IgD-negative memory B cell (primary cell): ENCODE data around the gene ATP8A2. TPM values are rescaled to one million over a fixed set of nuclear protein-coding genes. Genes with fewer than 3 reads are reported as not detected.
"Not testable (repeated sequence)": the region's sequence is repeated elsewhere in the genome, so short reads cannot be mapped to it uniquely, and the experiment has no call there.

Experiments used
- H3K27ac Mint-ChIP-seq, 3 donors: one replicate each; pipeline ENCODE4 v1.8.0; 2020 to 2022; ENCODE audit warnings: mild to moderate bottlenecking in 3 of 3, mixed read lengths in 3 of 3, moderate library complexity in 1 of 3
- H3K27me3 Mint-ChIP-seq: one replicate; pipeline ENCODE4 v1.8.0; 2021; ENCODE audit warnings: mixed read lengths
- H3K36me3 Mint-ChIP-seq: one replicate; pipeline ENCODE4 v1.8.0; 2020; ENCODE audit warnings: mild to moderate bottlenecking, mixed read lengths
- H3K4me1 Mint-ChIP-seq, 3 donors: one replicate each; pipeline ENCODE4 v1.8.0; 2020 to 2022; ENCODE audit warnings: mixed read lengths in 3 of 3, mild to moderate bottlenecking in 1 of 3
- H3K4me3 Mint-ChIP-seq, 4 donors: one replicate each; pipeline ENCODE4 v1.8.0; 2020 to 2022; ENCODE audit warnings: mild to moderate bottlenecking in 4 of 4, mixed read lengths in 4 of 4, moderate library complexity in 3 of 4
- H3K9me3 Mint-ChIP-seq, 3 donors: one replicate each; pipeline ENCODE4 v1.8.0; 2020 to 2021; ENCODE audit warnings: mixed read lengths in 3 of 3, mild to moderate bottlenecking in 1 of 3
- polyA plus RNA-seq: library from polyadenylated mRNA; unstranded; fragments of 300-500 nt; fragmentation: Illumina TruSeq; gene quantifications from one replicate; pipeline ENCODE4 v1.2.3, GENCODE V29; 2021

The ATP8A2 gene
- polyA plus RNA-seq, 1 donor from 2014 or later: 0.06 TPM

- Mint-ChIP-seq H3K36me3 (no peaks in the 10 kb centered on the region), H3K27ac (peak overlapping the region in 1 of 3 donors; percentile 67), H3K4me1 (no peaks in the 10 kb centered on the region), H3K9me3 (no peaks in the 10 kb centered on the region), H3K4me3 (no peak overlapping the region), H3K27me3 (peaks cover 9% of the 10 kb centered on the region)
Measured at GRCh38 chr13:26067601-26068000, 695.8 kb downstream of the ATP8A2 start.

GRCh38 chr13:26068372-26068771, 696.6 kb downstream of the ATP8A2 start:
- not testable (repeated sequence) for H3K4me1 Mint-ChIP-seq, H3K36me3 Mint-ChIP-seq, H3K27ac Mint-ChIP-seq, H3K27me3 Mint-ChIP-seq, H3K9me3 Mint-ChIP-seq, H3K4me3 Mint-ChIP-seq

- not testable (repeated sequence) for H3K27ac Mint-ChIP-seq, H3K9me3 Mint-ChIP-seq, H3K4me1 Mint-ChIP-seq, H3K4me3 Mint-ChIP-seq, H3K36me3 Mint-ChIP-seq
- H3K27me3 Mint-ChIP-seq: peaks cover 11% of the 10 kb centered on the region
Measured at GRCh38 chr13:26069642-26070041, 697.9 kb downstream of the ATP8A2 start.

GRCh38 chr13:26071691-26072090, 699.9 kb downstream of the ATP8A2 start:
- H3K36me3 Mint-ChIP-seq: no peaks in the 10 kb centered on the region

GRCh38 chr13:26072335-26072734, 700.6 kb downstream of the ATP8A2 start:
- H3K4me3 Mint-ChIP-seq, H3K27ac Mint-ChIP-seq, H3K36me3 Mint-ChIP-seq, H3K9me3 Mint-ChIP-seq, H3K4me1 Mint-ChIP-seq: not testable (repeated sequence)
- H3K27me3 Mint-ChIP-seq: peaks cover 11% of the 10 kb centered on the region

More at GRCh38 chr13:26071691-26072090, 699.9 kb downstream of the ATP8A2 start:
- peaks cover 11% of the 10 kb centered on the region for H3K27me3 Mint-ChIP-seq
- H3K4me3 Mint-ChIP-seq: peak overlapping the region in 1 of 4 donors; percentile 45
- H3K9me3 Mint-ChIP-seq: no peaks in the 10 kb centered on the region
- peak overlapping the region in 1 of 3 donors; percentile 17 for H3K27ac Mint-ChIP-seq
- H3K4me1 Mint-ChIP-seq: no peaks in the 10 kb centered on the region

GRCh38 chr13:26074706-26075105, 702.9 kb downstream of the ATP8A2 start:
- H3K36me3 Mint-ChIP-seq: no peaks in the 10 kb centered on the region
- no peak overlapping the region for H3K4me3 Mint-ChIP-seq
- H3K27me3 Mint-ChIP-seq: peaks cover 11% of the 10 kb centered on the region
- H3K4me1 Mint-ChIP-seq: no peaks in the 10 kb centered on the region
- H3K9me3 Mint-ChIP-seq: no peaks in the 10 kb centered on the region
- no peak overlapping the region for H3K27ac Mint-ChIP-seq

Other genes starting within 250 kb of the ATP8A2 start
- gene AMER2, start 199.7 kb upstream of the ATP8A2 start, polyA plus RNA-seq: not detected
- 10.0 TPM for gene MTMR6, start 84.5 kb upstream of the ATP8A2 start, polyA plus RNA-seq
- gene NUP58, start 70.3 kb upstream of the ATP8A2 start, polyA plus RNA-seq: 15.7 TPM